GM12878 (cell line): ENCODE data around the gene GDAP2.

Source experiments
- NFXL1 ChIP-seq: fragments of 450-650 bp; IDR thresholded peaks from 2 replicates; pipeline ENCODE4 v1.6.1; 2017; ENCODE audit warnings: antibody characterized with exemption, mild to moderate bottlenecking, borderline replicate concordance
- RCOR1 ChIP-seq: conservative IDR thresholded peaks from 2 replicates; pipeline ENCODE4 v1.6.1; 2012; ENCODE audit warnings: low read depth, low read length, improper control_type of control experiment
- TF ChIP-seq, protein P1 (sequence below): IDR thresholded peaks from 2 replicates; pipeline ENCODE4 v1.6.1; 2011; ENCODE audit warnings: mild to moderate bottlenecking, low read depth, low read length, moderate library complexity; ENCODE audit not compliant: insufficient replicate concordance

DNA sequence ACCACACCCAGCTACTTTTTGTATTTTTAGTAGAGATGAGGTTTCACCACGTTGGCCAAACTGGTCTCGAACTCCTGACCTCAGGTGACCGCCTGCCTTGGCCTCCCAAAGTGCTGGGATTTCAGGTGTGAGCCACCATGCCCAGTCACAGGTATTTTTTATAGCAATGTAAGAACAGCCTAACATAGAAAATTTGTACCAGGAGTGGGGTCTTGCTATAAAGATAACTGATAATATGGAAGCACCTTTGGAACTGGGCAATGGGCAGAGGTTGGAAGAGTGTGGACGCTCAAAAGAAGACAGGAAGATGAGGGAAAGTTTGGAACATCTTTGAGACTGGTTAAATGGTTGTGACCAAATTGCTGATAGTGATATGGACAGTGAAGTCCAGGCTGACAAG is 99.2 kb downstream of the GDAP2 start:
- TF ChIP-seq RCOR1 (no peak), NFXL1 (no peak)
- TF ChIP-seq, protein P1, sequence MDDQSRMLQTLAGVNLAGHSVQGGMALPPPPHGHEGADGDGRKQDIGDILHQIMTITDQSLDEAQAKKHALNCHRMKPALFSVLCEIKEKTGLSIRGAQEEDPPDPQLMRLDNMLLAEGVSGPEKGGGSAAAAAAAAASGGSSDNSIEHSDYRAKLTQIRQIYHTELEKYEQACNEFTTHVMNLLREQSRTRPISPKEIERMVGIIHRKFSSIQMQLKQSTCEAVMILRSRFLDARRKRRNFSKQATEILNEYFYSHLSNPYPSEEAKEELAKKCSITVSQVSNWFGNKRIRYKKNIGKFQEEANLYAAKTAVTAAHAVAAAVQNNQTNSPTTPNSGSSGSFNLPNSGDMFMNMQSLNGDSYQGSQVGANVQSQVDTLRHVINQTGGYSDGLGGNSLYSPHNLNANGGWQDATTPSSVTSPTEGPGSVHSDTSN: no peak
